Parathyroid adenoma (tissue), 2 donors: ENCODE data around the gene FAM184B.
A peak's percentile ranks its signal among the peaks of the same experiment; 100 is the strongest.

ENCODE experiments used
- H2AFZ ChIP-seq: fragments of 300-600 bp; sonication (generic); one replicate; pipeline ENCODE4 v1.7.0; 2017; ENCODE audit warnings: antibody characterized with exemption, mild to moderate bottlenecking
- H3K27ac ChIP-seq: fragments of 300-600 bp; sonication (generic); one replicate; pipeline ENCODE4 v1.7.0; 2017
- H3K27me3 ChIP-seq: fragments of 300-600 bp; sonication (generic); one replicate; pipeline ENCODE4 v1.7.0; 2017; ENCODE audit warnings: low read length; ENCODE audit not compliant: control insufficient read depth, insufficient read depth
- H3K36me3 ChIP-seq: fragments of 300-600 bp; sonication (generic); one replicate; pipeline ENCODE4 v1.7.0; 2017; ENCODE audit warnings: low read length; ENCODE audit not compliant: control insufficient read depth, insufficient read depth
- H3K4me1 ChIP-seq: fragments of 300-600 bp; sonication (generic); one replicate; pipeline ENCODE4 v1.7.0; 2017; ENCODE audit warnings: control low read depth
- H3K4me2 ChIP-seq: fragments of 300-600 bp; sonication (generic); one replicate; pipeline ENCODE4 v1.7.0; 2017; ENCODE audit warnings: low read length
- H3K4me3 ChIP-seq: fragments of 300-600 bp; sonication (generic); one replicate; pipeline ENCODE4 v1.7.0; 2017; ENCODE audit warnings: low read depth, low read length
- H3K79me2 ChIP-seq: fragments of 300-600 bp; sonication (generic); one replicate; pipeline ENCODE4 v1.7.0; 2017; ENCODE audit warnings: control low read depth
- H3K9ac ChIP-seq: fragments of 300-600 bp; sonication (generic); one replicate; pipeline ENCODE4 v1.7.0; 2017; ENCODE audit warnings: mild to moderate bottlenecking
- H3K9me3 ChIP-seq: fragments of 300-600 bp; sonication (generic); one replicate; pipeline ENCODE4 v1.7.0; 2017; ENCODE audit warnings: low read length; ENCODE audit not compliant: control insufficient read depth
- TF ChIP-seq, protein P1 (sequence below): fragments of 300-600 bp; sonication (generic); IDR thresholded peaks from one replicate; pipeline ENCODE4 v1.7.0; 2017; ENCODE audit warnings: antibody characterized with exemption, mild to moderate bottlenecking
- donor health status: primary hyperparathyroidism.

Gene FAM184B

DNA sequence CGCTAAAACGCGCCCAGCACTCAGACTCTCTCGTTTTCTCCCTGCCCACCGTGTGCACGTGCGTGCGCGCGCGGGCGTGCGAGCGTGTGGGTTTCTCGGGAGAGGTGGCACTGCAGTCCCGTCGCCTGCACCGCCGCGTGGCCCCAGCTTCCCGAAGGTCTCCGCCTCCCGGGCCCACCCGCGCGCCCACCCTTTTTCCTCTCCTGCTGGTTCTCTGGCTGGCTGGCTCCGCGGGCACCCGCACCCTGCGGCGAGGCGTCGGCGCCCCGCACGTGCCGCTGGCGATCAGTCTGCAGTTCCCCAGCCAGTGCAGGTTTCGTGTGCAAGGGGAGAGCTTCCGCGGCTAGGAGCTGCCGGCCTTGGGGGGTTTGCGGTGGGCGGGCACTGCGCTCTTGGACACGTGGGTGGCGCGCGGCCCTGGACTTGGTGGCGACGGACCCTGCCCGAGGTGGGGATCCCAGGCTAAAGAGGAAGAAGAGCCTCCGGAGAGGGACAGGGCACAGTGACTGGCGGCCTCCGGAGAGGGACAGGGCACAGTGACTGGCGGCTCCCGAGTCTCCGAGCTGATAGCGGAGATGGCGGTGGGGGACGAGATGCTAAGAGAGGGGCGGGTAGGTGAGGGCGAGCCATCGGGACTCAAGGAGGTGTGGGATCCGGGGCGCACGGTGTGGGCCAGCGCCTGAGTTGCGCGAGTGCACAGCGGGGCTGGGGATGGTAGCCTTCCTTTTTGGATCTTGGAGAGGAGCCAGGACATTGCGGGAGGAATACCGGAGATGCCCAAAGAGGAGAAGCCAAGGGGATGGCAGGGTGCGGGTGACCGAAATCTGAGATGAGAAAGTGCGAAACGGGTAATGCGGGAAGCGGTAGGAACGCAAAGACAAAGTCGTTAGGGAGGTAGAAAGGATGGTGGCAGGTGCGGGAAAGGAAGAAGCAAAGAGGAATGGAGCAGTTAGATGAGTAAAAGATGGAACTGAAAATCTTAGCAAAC lies at the start of gene FAM184B:
FAM184B (minus strand) TSS at position 322 of the 988 bp plus-strand sequence. CDS start 322 bp downstream, outside the sequence.
- Histone ChIP-seq H3K9ac (no peak within 1 kb of the TSS), H3K27ac (no peak within 1 kb of the TSS), H3K4me1 (no peaks in the 10 kb centered on the region), H3K4me3 (peak within 1 kb of the TSS; percentile 44), H3K36me3 (no peaks in the 10 kb centered on the region), H3K79me2 (no peaks in the 10 kb centered on the region), H3K4me2 (peak within 1 kb of the TSS; percentile 50), H2AFZ (peak within 1 kb of the TSS; percentile 72), H3K9me3 (no peaks in the 10 kb centered on the region), H3K27me3 (peaks cover 6% of the 10 kb centered on the region)
- TF ChIP-seq, protein P1, sequence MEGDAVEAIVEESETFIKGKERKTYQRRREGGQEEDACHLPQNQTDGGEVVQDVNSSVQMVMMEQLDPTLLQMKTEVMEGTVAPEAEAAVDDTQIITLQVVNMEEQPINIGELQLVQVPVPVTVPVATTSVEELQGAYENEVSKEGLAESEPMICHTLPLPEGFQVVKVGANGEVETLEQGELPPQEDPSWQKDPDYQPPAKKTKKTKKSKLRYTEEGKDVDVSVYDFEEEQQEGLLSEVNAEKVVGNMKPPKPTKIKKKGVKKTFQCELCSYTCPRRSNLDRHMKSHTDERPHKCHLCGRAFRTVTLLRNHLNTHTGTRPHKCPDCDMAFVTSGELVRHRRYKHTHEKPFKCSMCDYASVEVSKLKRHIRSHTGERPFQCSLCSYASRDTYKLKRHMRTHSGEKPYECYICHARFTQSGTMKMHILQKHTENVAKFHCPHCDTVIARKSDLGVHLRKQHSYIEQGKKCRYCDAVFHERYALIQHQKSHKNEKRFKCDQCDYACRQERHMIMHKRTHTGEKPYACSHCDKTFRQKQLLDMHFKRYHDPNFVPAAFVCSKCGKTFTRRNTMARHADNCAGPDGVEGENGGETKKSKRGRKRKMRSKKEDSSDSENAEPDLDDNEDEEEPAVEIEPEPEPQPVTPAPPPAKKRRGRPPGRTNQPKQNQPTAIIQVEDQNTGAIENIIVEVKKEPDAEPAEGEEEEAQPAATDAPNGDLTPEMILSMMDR = no peak

DNA sequence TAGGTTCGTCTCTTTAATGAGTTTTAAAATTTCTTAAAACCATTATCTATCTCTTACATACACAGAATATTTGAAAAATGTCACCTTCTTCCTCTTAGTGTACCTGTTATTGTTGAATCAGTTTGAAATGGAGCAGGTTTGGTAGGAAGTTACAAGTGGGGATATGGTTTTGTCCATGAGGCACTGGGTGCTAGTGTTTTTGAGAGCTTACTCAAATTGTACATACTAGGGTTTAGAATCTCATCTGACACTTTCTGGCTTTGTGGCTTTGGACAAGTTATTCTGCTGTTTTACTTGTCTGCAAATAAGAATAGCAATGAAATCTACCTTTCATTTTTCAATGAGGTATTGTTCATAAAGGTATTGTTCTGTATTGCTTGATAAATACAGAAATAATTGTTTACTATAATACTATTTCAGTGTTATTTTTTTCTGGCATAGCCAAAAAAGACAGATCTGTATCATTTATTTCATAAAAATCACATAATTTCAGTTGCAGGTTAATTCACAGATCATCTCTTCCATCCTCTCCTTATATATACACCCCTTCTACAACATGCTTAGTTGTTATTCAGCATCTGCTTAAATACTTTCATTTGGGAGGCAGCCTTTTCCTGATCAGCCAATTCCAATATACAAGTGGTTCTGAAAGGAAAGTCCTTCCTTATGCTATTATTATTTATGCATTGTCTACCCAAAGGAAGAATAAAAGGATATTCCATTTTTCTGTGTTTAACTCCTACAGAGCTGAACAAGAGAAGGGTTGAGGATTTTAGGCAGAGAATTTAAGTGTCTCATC lies 42.6 kb upstream of the FAM184B start:
- H3K9ac ChIP-seq = no peak overlapping the region
- H3K79me2 ChIP-seq = no peaks in the 10 kb centered on the region
- no peaks in the 10 kb centered on the region for H3K9me3 ChIP-seq
- H2AFZ ChIP-seq = no peak overlapping the region
- no peak overlapping the region for H3K4me2 ChIP-seq
- TF ChIP-seq, protein P1 = no peak
- H3K4me3 ChIP-seq = no peak overlapping the region
- H3K27me3 ChIP-seq = no peaks in the 10 kb centered on the region
- H3K36me3 ChIP-seq = no peaks in the 10 kb centered on the region
- H3K27ac ChIP-seq = no peak overlapping the region
- H3K4me1 ChIP-seq = no peaks in the 10 kb centered on the region

DNA sequence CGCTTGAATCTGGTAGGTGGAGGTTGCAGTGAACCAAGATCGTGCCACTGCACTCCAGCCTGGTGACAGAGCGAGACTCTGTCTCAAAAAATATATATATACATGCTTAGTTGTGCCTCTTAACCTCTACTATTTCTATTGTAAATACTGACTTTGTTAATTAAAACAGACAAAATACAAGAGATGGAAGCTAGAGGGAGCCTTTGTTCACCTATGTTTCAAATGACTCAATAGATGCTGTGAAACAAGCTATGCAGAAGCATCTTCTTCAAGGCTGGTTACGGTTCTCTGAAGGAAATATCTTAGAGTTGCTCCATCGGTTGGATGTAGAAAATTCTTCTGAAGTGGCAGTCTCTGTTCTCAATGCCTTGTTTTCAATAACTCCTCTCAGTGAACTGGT lies 35.6 kb upstream of the FAM184B start:
- TF ChIP-seq, protein P1 = peak; percentile 49
- H2AFZ ChIP-seq = no peak overlapping the region
- no peaks in the 10 kb centered on the region for H3K9me3 ChIP-seq

DNA sequence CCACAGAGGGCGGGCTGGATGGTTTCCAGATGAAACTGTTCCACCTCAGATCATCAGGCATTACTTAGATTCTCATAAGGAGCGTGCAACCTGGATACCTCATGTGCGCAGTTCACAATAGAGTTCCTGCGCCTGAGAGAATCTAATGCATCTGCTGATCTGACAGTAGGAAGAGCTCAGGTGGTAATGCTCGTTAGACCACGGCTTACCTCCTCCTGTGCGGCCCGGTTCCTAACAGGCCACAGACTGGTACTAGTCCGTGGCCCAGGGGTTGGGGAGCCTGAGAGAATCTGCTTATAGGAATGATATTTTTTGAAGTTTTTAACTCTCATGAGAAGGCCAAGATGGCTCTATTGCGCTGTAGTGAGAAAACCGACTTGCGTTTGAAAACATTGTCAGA lies 34.7 kb upstream of the FAM184B start:
- no peak overlapping the region for H3K9ac ChIP-seq
- H3K9me3 ChIP-seq = no peaks in the 10 kb centered on the region
- H3K27me3 ChIP-seq = no peaks in the 10 kb centered on the region
- H3K4me1 ChIP-seq = no peaks in the 10 kb centered on the region
- no peak overlapping the region for H2AFZ ChIP-seq
- H3K36me3 ChIP-seq = no peaks in the 10 kb centered on the region
- H3K79me2 ChIP-seq = no peaks in the 10 kb centered on the region
- H3K27ac ChIP-seq = no peak overlapping the region
- no peak overlapping the region for H3K4me3 ChIP-seq
- TF ChIP-seq, protein P1 = no peak
- no peak overlapping the region for H3K4me2 ChIP-seq

More for the DNA sequence above, 35.6 kb upstream of the FAM184B start:
- H3K4me3 ChIP-seq = no peak overlapping the region
- no peaks in the 10 kb centered on the region for H3K4me1 ChIP-seq
- no peak overlapping the region for H3K9ac ChIP-seq
- H3K27ac ChIP-seq = no peak overlapping the region
- no peak overlapping the region for H3K4me2 ChIP-seq
- no peaks in the 10 kb centered on the region for H3K36me3 ChIP-seq
- H3K27me3 ChIP-seq = no peaks in the 10 kb centered on the region
- H3K79me2 ChIP-seq = no peaks in the 10 kb centered on the region
